GM19240 (cell line): ENCODE results near the gene ERI3.

Source experiments
- DNase-seq: peaks from one replicate; pipeline ENCODE4 v3.0.0; 2011; ENCODE audit warnings: low spot score; ENCODE audit not compliant: insufficient read length

The ERI3 gene

GRCh38 chr1:44354840-44355581 is at the start of gene ERI3:
TSS of gene ERI3 (minus strand) at chr1:44355257. CDS start at chr1:44355026, 231 bp downstream.
- DNase-seq = peak; percentile 97

GRCh38 chr1:44401256-44402228 is 46.5 kb upstream of the ERI3 start:
- no peak for DNase-seq

- DNase-seq = no peak
Measured at GRCh38 chr1:44390277-44390676, 35.2 kb upstream of the ERI3 start.

GRCh38 chr1:44389437-44389836 is 34.4 kb upstream of the ERI3 start:
- DNase-seq = no peak

- no peak for DNase-seq
Measured at GRCh38 chr1:44388551-44388950, 33.5 kb upstream of the ERI3 start.

- DNase-seq = no peak
Measured at GRCh38 chr1:44380666-44381177, 25.7 kb upstream of the ERI3 start.

- no peak for DNase-seq
Measured at GRCh38 chr1:44377925-44378784, 23.1 kb upstream of the ERI3 start.

- DNase-seq = no peak
Measured at GRCh38 chr1:44375547-44375946, 20.5 kb upstream of the ERI3 start.

- DNase-seq = no peak
Measured at GRCh38 chr1:44371206-44371605, 16.1 kb upstream of the ERI3 start.

GRCh38 chr1:44368471-44369151 is 13.6 kb upstream of the ERI3 start:
- no peak for DNase-seq

- DNase-seq = no peak
Measured at GRCh38 chr1:44367944-44368343, 12.9 kb upstream of the ERI3 start.

- DNase-seq = no peak
Measured at GRCh38 chr1:44366371-44366975, 11.4 kb upstream of the ERI3 start.

GRCh38 chr1:44361478-44361877 is 6.4 kb upstream of the ERI3 start:
- no peak for DNase-seq

- DNase-seq = no peak
Measured at GRCh38 chr1:44359234-44359935, 4.3 kb upstream of the ERI3 start.

GRCh38 chr1:44357710-44358109 is 2.7 kb upstream of the ERI3 start:
- DNase-seq = no peak

GRCh38 chr1:44355582-44356305 is 687 bp upstream of the ERI3 start:
- DNase-seq = no peak

GRCh38 chr1:44354268-44354839 is 703 bp downstream of the ERI3 start:
- DNase-seq = no peak

- DNase-seq = no peak
Measured at GRCh38 chr1:44353604-44354003, 1.5 kb downstream of the ERI3 start.

- DNase-seq = no peak
Measured at GRCh38 chr1:44351289-44351688, 3.8 kb downstream of the ERI3 start.
